Activated naive CD4-positive, alpha-beta T cell treated with anti-CD3 and anti-CD28 coated beads for 36 hours (primary cell): ENCODE results near the gene RGS6. TPM values are rescaled to one million over a fixed set of nuclear protein-coding genes. Genes with fewer than 3 reads are reported as not detected.

ENCODE experiments used
- CTCF ChIA-PET: fragments of 350-600 bp; sonication (Branson Sonifier 250); formaldehyde crosslinking; loops from one replicate; lab custom pipeline; 2021; ENCODE audit warnings: antibody characterized with exemption; lab: Charles Lee
- DNase-seq: peaks from one replicate; pipeline ENCODE4 v3.0.0-alpha.2; 2020
- H3K27ac Mint-ChIP-seq: one replicate; pipeline ENCODE4 v1.8.0; 2021; ENCODE audit warnings: mild to moderate bottlenecking, mixed read lengths
- H3K27me3 Mint-ChIP-seq: one replicate; pipeline ENCODE4 v1.8.0; 2021; ENCODE audit warnings: low read depth, mixed read lengths
- H3K36me3 Mint-ChIP-seq: one replicate; pipeline ENCODE4 v1.8.0; 2021; ENCODE audit warnings: low read depth, mixed read lengths
- H3K4me1 Mint-ChIP-seq: one replicate; pipeline ENCODE4 v1.8.0; 2021; ENCODE audit warnings: low read depth, mixed read lengths
- H3K4me3 Mint-ChIP-seq: one replicate; pipeline ENCODE4 v1.8.0; 2021; ENCODE audit warnings: mild to moderate bottlenecking, moderate library complexity, mixed read lengths
- H3K9me3 Mint-ChIP-seq: one replicate; pipeline ENCODE4 v1.8.0; 2021; ENCODE audit warnings: mixed read lengths
- intact Hi-C: fragments of 100-400 bp; cut with micrococcal nuclease; formaldehyde crosslinking; loops from one replicate; pipeline ENCODE4 v1.15.1; 2023
- total RNA-seq, 2 experiments: library from RNA; stranded (reverse); gene quantifications; one replicate each; pipeline ENCODE4 v1.2.3, GENCODE V29; 2021

Gene RGS6
- total RNA-seq, 2 experiments from 2014 or later, result not detected

DNA sequence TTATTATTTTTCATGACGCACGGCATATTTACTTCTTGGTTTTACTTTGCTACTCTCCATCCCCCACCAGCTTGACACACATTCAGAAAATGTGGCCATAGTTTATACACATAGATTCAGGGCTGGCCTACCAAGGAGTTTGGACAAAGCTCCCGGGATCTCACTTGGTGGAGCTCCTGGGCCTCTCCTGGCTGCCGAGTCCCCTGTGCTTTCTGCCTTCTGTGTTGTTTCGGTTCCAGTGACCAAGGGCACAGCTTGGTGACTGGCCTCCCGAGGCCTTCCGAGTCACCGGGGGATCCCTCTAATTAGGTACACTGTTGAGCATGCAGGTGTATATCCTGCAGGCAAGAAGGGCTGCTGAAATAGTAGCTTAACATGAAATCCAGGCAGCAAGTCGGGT lies 63.5 kb downstream of the RGS6 start:
- no peaks in the 10 kb centered on the region for H3K36me3 Mint-ChIP-seq
- peaks cover 6% of the 10 kb centered on the region for H3K27me3 Mint-ChIP-seq
- DNase-seq, result no peak
- peaks cover 2% of the 10 kb centered on the region for H3K9me3 Mint-ChIP-seq
- CTCF ChIA-PET, result no interaction called here
- H3K27ac Mint-ChIP-seq, result no peak overlapping the region
- H3K4me1 Mint-ChIP-seq, result no peaks in the 10 kb centered on the region
- H3K4me3 Mint-ChIP-seq, result no peak overlapping the region
- intact Hi-C loops, result no loop called here

DNA sequence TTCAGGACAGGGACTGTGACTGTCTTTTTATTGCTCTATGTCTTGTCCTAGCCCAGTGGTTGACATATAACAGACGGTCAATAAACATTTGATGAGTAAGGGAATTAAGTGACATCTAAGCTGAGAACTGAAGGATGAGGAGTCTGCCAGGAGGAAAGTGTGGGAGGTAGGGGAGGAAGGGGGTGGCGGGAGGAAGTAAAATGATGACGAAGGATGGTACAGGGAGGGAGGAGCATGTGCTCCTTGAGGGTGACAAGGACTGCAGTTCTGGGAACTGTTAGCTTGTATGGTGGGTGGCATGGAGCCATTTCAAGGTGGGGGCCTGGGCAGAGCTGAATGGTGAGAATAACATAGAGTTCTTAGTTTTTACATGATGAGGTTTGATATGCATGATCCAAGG lies 64.4 kb downstream of the RGS6 start:
- intact Hi-C loops, result no loop called here
- H3K27ac Mint-ChIP-seq, result no peak overlapping the region
- peaks cover 6% of the 10 kb centered on the region for H3K27me3 Mint-ChIP-seq
- H3K4me1 Mint-ChIP-seq, result no peaks in the 10 kb centered on the region
- no peaks in the 10 kb centered on the region for H3K36me3 Mint-ChIP-seq
- no peak for DNase-seq
- H3K9me3 Mint-ChIP-seq, result peaks cover 2% of the 10 kb centered on the region
- H3K4me3 Mint-ChIP-seq, result no peak overlapping the region
- CTCF ChIA-PET, result no interaction called here

- CTCF ChIA-PET, result no interaction called here
- peaks cover 2% of the 10 kb centered on the region for H3K9me3 Mint-ChIP-seq
- no peaks in the 10 kb centered on the region for H3K36me3 Mint-ChIP-seq
- intact Hi-C loops, result no loop called here
- DNase-seq, result no peak
- no peaks in the 10 kb centered on the region for H3K4me1 Mint-ChIP-seq
- H3K27ac Mint-ChIP-seq, result no peak overlapping the region
- no peak overlapping the region for H3K4me3 Mint-ChIP-seq
- peaks cover 2% of the 10 kb centered on the region for H3K27me3 Mint-ChIP-seq
These were observed 68.7 kb downstream of the RGS6 start for GRCh38 chr14:72000907-72001306.

DNA sequence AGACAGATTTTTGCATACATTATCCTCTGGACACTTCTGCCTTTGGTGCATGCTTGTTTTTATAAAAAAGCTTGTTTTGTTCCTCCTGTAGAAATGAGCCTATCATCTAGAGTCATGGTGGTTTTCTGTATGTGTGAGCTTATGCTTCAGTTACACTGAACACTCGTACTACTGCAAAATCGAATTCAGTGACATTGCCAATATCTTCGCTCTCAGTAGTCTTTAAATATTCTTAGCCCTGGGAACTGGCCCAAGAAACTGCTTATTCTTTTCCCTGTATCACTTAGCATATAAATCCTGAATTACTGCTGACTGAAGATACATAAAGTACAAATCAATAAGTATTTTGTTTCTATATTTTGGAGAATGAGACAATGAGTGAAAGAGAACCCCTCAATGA lies 70.5 kb downstream of the RGS6 start:
- no peak overlapping the region for H3K27ac Mint-ChIP-seq

GRCh38 chr14:72008666-72009065 lies 76.4 kb downstream of the RGS6 start:
- Mint-ChIP-seq H3K4me1 (no peaks in the 10 kb centered on the region), H3K36me3 (no peaks in the 10 kb centered on the region)

More for the DNA sequence above, 70.5 kb downstream of the RGS6 start:
- Mint-ChIP-seq H3K9me3 (peaks cover 2% of the 10 kb centered on the region), H3K4me3 (no peak overlapping the region), H3K4me1 (no peaks in the 10 kb centered on the region), H3K36me3 (no peaks in the 10 kb centered on the region), H3K27me3 (peaks cover 2% of the 10 kb centered on the region)
- intact Hi-C loops, result no loop called here
- CTCF ChIA-PET, result no interaction called here
- no peak for DNase-seq

DNA sequence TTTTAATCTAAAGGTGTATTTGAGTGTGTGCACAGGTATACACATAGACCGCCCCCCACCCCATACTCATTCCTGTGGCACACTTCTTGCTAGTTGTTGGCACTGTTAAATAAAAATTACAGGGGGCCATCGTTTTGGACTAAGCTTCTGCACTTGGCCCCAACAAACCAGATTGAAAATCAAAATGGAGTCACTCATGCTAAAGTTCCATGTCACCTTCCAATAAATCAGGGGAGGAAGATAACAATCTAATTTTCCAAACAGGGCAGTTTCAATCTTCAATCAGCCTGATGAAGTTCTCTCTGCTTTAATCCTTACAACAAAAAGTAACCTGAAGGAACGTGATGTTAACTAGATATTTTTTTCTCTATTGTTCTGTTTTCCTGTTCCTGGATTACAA lies 78.2 kb downstream of the RGS6 start:
- Mint-ChIP-seq H3K27me3 (peaks cover 2% of the 10 kb centered on the region), H3K4me1 (no peaks in the 10 kb centered on the region), H3K9me3 (no peaks in the 10 kb centered on the region), H3K4me3 (no peak overlapping the region), H3K27ac (no peak overlapping the region), H3K36me3 (no peaks in the 10 kb centered on the region)
- DNase-seq, result no peak
- intact Hi-C loops, result no loop called here
- CTCF ChIA-PET, result no interaction called here

More at GRCh38 chr14:72008666-72009065, 76.4 kb downstream of the RGS6 start:
- no peak overlapping the region for H3K27ac Mint-ChIP-seq
- H3K27me3 Mint-ChIP-seq, result peaks cover 2% of the 10 kb centered on the region
- intact Hi-C loops, result no loop called here
- no peak overlapping the region for H3K4me3 Mint-ChIP-seq
- CTCF ChIA-PET, result interaction anchor here (0.6 kb wide), 1 partner anchor 22 kb away, joined by 3 read pairs; no protein-coding TSS in a partner anchor
- no peaks in the 10 kb centered on the region for H3K9me3 Mint-ChIP-seq
- DNase-seq, result no peak

- H3K9me3 Mint-ChIP-seq, result no peaks in the 10 kb centered on the region
- CTCF ChIA-PET, result no interaction called here
- no peaks in the 10 kb centered on the region for H3K4me1 Mint-ChIP-seq
- no peak overlapping the region for H3K27ac Mint-ChIP-seq
- peaks cover 2% of the 10 kb centered on the region for H3K27me3 Mint-ChIP-seq
- intact Hi-C loops, result no loop called here
- H3K4me3 Mint-ChIP-seq, result no peak overlapping the region
- no peaks in the 10 kb centered on the region for H3K36me3 Mint-ChIP-seq
- no peak for DNase-seq
These were observed 81.6 kb downstream of the RGS6 start for GRCh38 chr14:72013721-72014345.

GRCh38 chr14:72014486-72014885 lies 82.3 kb downstream of the RGS6 start:
- Mint-ChIP-seq H3K27ac (no peak overlapping the region), H3K4me1 (no peaks in the 10 kb centered on the region), H3K27me3 (peaks cover 2% of the 10 kb centered on the region), H3K36me3 (no peaks in the 10 kb centered on the region), H3K9me3 (no peaks in the 10 kb centered on the region), H3K4me3 (no peak overlapping the region)
- DNase-seq, result no peak
- CTCF ChIA-PET, result no interaction called here
- intact Hi-C loops, result no loop called here

GRCh38 chr14:72017290-72017689 lies 85.1 kb downstream of the RGS6 start:
- peaks cover 8% of the 10 kb centered on the region for H3K27me3 Mint-ChIP-seq
- DNase-seq, result no peak
- H3K9me3 Mint-ChIP-seq, result no peaks in the 10 kb centered on the region
- intact Hi-C loops, result no loop called here
- CTCF ChIA-PET, result no interaction called here
- H3K36me3 Mint-ChIP-seq, result no peaks in the 10 kb centered on the region
- H3K4me1 Mint-ChIP-seq, result no peaks in the 10 kb centered on the region
- no peak overlapping the region for H3K4me3 Mint-ChIP-seq
- H3K27ac Mint-ChIP-seq, result no peak overlapping the region

GRCh38 chr14:72023128-72024042 lies 91.2 kb downstream of the RGS6 start:
- no peak for DNase-seq
- CTCF ChIA-PET, result interaction anchor here (0.6 to 2.2 kb wide), 10 partner anchors 17 to 397 kb away, joined by 3 to 9 read pairs (median 3); no protein-coding TSS in a partner anchor
- Mint-ChIP-seq H3K27ac (no peak overlapping the region), H3K9me3 (no peaks in the 10 kb centered on the region), H3K4me3 (no peak overlapping the region), H3K36me3 (no peaks in the 10 kb centered on the region), H3K27me3 (peaks cover 12% of the 10 kb centered on the region), H3K4me1 (peaks cover 6% of the 10 kb centered on the region)
- intact Hi-C loops, result loop anchor here (1.0 to 2.0 kb wide), 3 partner anchors 25 to 397 kb away; no protein-coding TSS in a partner anchor

- Mint-ChIP-seq H3K27ac (no peak overlapping the region), H3K4me3 (no peak overlapping the region), H3K9me3 (no peaks in the 10 kb centered on the region), H3K27me3 (peaks cover 12% of the 10 kb centered on the region), H3K36me3 (no peaks in the 10 kb centered on the region), H3K4me1 (peaks cover 6% of the 10 kb centered on the region)
- intact Hi-C loops, result loop anchor here (1.0 to 2.0 kb wide), 3 partner anchors 25 to 396 kb away; no protein-coding TSS in a partner anchor
- peak; percentile 69 for DNase-seq
- CTCF ChIA-PET, result interaction anchor here (0.8 to 2.2 kb wide), 7 partner anchors 16 to 396 kb away, joined by 3 to 9 read pairs (median 3); no protein-coding TSS in a partner anchor
These were observed 91.8 kb downstream of the RGS6 start for GRCh38 chr14:72024043-72024407.

DNA sequence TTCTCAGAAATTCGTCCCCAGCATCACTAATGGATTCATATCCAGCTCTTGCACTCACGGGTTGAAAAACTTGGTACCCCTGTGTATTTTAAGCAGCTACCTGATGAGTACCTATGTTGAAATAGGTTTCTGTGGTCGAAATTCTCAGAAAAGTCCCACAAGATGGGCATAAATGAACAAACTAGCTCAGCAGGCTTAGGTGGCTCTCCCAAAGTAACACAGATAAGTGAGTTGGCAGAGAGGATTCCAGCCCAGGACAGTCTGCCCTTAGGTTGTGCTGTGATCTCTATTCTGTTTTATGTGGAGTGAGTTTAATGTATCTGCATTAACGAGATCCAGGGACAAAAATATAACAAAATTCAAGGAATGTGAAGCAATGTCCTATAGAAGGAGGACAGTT lies 92.3 kb downstream of the RGS6 start:
- Mint-ChIP-seq H3K4me1 (peaks cover 6% of the 10 kb centered on the region), H3K4me3 (no peak overlapping the region), H3K9me3 (no peaks in the 10 kb centered on the region), H3K27ac (no peak overlapping the region), H3K27me3 (peaks cover 12% of the 10 kb centered on the region), H3K36me3 (no peaks in the 10 kb centered on the region)
- CTCF ChIA-PET, result interaction anchor here (0.8 to 2.2 kb wide), 6 partner anchors 16 to 392 kb away, joined by 3 to 9 read pairs (median 3); no protein-coding TSS in a partner anchor
- intact Hi-C loops, result loop anchor here (1.0 to 2.0 kb wide), 3 partner anchors 24 to 396 kb away; no protein-coding TSS in a partner anchor
- DNase-seq, result no peak
